HepG2 (cell line): Measurements from ENCODE around the gene LGI4. TPM values are rescaled to one million over a fixed set of nuclear protein-coding genes. Genes with fewer than 3 reads are reported as not detected.
A peak's percentile ranks its signal among the peaks of the same experiment; 100 is the strongest.

Experiments
- ATAC-seq: fragments of 200-7000 bp; cut with Tn5 transposase; 3 replicates; pipeline ENCODE4 v1.9.1; 2020; ENCODE audit warnings: mild to moderate bottlenecking, moderate library complexity
- BruUV-seq: library from RNA; stranded (reverse); fragments of 400-500 nt; replicated peaks from 2 replicates; lab custom pipeline; 2021; lab: Mats Ljungman, UMichigan
- CTCF ChIA-PET: fragments of 300-600 bp; formaldehyde crosslinking; extraction: SDS; loops from one replicate; lab custom pipeline; 2021; ENCODE audit warnings: low total read pairs, inconsistent platforms, low intra/inter-chr PET ratio; lab: Yijun Ruan, JAX
- POLR2A ChIA-PET: fragments of 350-600 bp; sonication (Branson Sonifier 250); formaldehyde crosslinking; loops from one replicate; lab custom pipeline; 2020; ENCODE audit warnings: antibody characterized with exemption, inconsistent platforms; lab: Yijun Ruan, JAX
- DNase-seq: peaks from one replicate; pipeline ENCODE4 v3.0.0-alpha.2; 2015; ENCODE audit warnings: low spot score
- FAIRE-seq: peaks from 3 replicates; lab custom pipeline; 2011; peaks lifted over from hg19 to GRCh38; lab: Jason Lieb, UNC
- H2AFZ ChIP-seq: one replicate; pipeline ENCODE4 v1.6.1; 2011; ENCODE audit warnings: low read length, inconsistent platforms
- H3K27ac ChIP-seq: fragments of 300-600 bp; 3 replicates; pipeline ENCODE4 v1.8.0; 2011; ENCODE audit warnings: mixed run types, mild to moderate bottlenecking, mixed read lengths, low read length, inconsistent platforms; ENCODE audit not compliant: insufficient read depth; ENCODE audit errors: extremely low read length
- H3K27me3 ChIP-seq, 2 experiments: fragments of 200-600 bp in 1 of 2; 2 replicates in 1 of 2; 3 replicates in 1 of 2; pipeline versions ENCODE4 v1.6.0 to v1.8.0; 2011; ENCODE audit warnings: low read length in 2 of 2, mild to moderate bottlenecking in 2 of 2, moderate library complexity in 2 of 2, inconsistent platforms in 1 of 2; ENCODE audit not compliant: insufficient read depth in 2 of 2, control insufficient read depth in 1 of 2
- H3K36me3 ChIP-seq, 2 experiments: fragments of 200-600 bp in 1 of 2; replicated peaks in 1 of 2; 2 replicates in 1 of 2; 3 replicates in 1 of 2; pipeline versions ENCODE4 v1.5.1 to v1.8.0; 2011; ENCODE audit warnings: low read length in 2 of 2, inconsistent platforms in 1 of 2; ENCODE audit not compliant: insufficient read depth in 2 of 2, control insufficient read depth in 1 of 2
- H3K4me1 ChIP-seq: 2 replicates; pipeline ENCODE4 v1.5.1; 2012; ENCODE audit warnings: low read length, inconsistent platforms; ENCODE audit not compliant: insufficient read depth
- H3K4me2 ChIP-seq: 2 replicates; pipeline ENCODE4 v1.6.0; 2011; ENCODE audit warnings: low read depth, low read length, inconsistent platforms
- H3K4me3 ChIP-seq, 3 experiments: fragments of 200-600 bp in 1 of 3; sonication (generic), shearing (Covaris generic) in 1 of 3; replicated peaks in 1 of 3; 2 replicates each; pipeline ENCODE4 v1.5.1; 2011 to 2016; ENCODE audit warnings: low read length in 3 of 3, inconsistent platforms in 2 of 3, low read depth in 2 of 3, mild to moderate bottlenecking in 2 of 3, control low read depth in 1 of 3, mixed read lengths in 1 of 3; ENCODE audit not compliant: insufficient read depth in 1 of 3
- H3K79me2 ChIP-seq: one replicate; pipeline ENCODE4 v1.6.1; 2011; ENCODE audit warnings: low read length, inconsistent platforms; ENCODE audit not compliant: insufficient read depth
- H3K9ac ChIP-seq: 2 replicates; pipeline ENCODE4 v1.6.0; 2011; ENCODE audit warnings: mild to moderate bottlenecking, low read depth, low read length, inconsistent platforms; ENCODE audit not compliant: insufficient read depth
- H3K9me3 ChIP-seq: 2 replicates; pipeline ENCODE4 v1.5.1; 2012; ENCODE audit warnings: mild to moderate bottlenecking, low read length
- H4K20me1 ChIP-seq: 2 replicates; pipeline ENCODE4 v1.6.0; 2011; ENCODE audit warnings: inconsistent platforms, mild to moderate bottlenecking, low read length, moderate library complexity; ENCODE audit not compliant: insufficient read depth
- FOXP4 ChIP-seq: sonication (generic); formaldehyde crosslinking; IDR thresholded peaks from 2 replicates; pipeline ENCODE4 v1.4.0; 2020; ENCODE audit warnings: missing genetic modification reagents
- HDAC2 ChIP-seq: sonication (generic); formaldehyde crosslinking; IDR thresholded peaks from 2 replicates; pipeline ENCODE4 v1.4.0; 2020; ENCODE audit warnings: missing genetic modification reagents
- JDP2 ChIP-seq: sonication (generic); formaldehyde crosslinking; IDR thresholded peaks from 2 replicates; pipeline ENCODE4 v1.8.1; 2022; ENCODE audit warnings: missing genetic modification reagents, borderline replicate concordance
- KDM4B ChIP-seq: sonication (generic); formaldehyde crosslinking; IDR thresholded peaks from 2 replicates; pipeline ENCODE4 v1.4.0; 2020; ENCODE audit warnings: missing genetic modification reagents
- MIER2 ChIP-seq: IDR thresholded peaks from 2 replicates; pipeline ENCODE4 v1.6.1; 2016; ENCODE audit warnings: missing biosample characterization, missing genetic modification reagents
- NCOA1 ChIP-seq: sonication (generic); formaldehyde crosslinking; IDR thresholded peaks from 2 replicates; pipeline ENCODE4 v1.9.0; 2021; ENCODE audit warnings: missing genetic modification reagents
- NFYB ChIP-seq: sonication (generic); formaldehyde crosslinking; IDR thresholded peaks from 2 replicates; pipeline ENCODE4 v1.4.0; 2020; ENCODE audit warnings: missing genetic modification reagents
- NKX3-1 ChIP-seq: sonication (generic); formaldehyde crosslinking; IDR thresholded peaks from 2 replicates; pipeline ENCODE4 v1.5.0; 2020; ENCODE audit warnings: missing genetic modification reagents
- PHF5A ChIP-seq: IDR thresholded peaks from one replicate; pipeline ENCODE4 v1.6.1; 2018; ENCODE audit warnings: low read depth, missing genetic modification reagents; ENCODE audit not compliant: unreplicated experiment
- PRPF4 ChIP-seq: fragments of 200-400 bp; formaldehyde crosslinking; IDR thresholded peaks from 2 replicates; pipeline ENCODE4 v1.6.1; 2016; ENCODE audit warnings: low read length, low read depth; ENCODE audit not compliant: poor library complexity, severe bottlenecking
- TERF1 ChIP-seq: sonication (generic); formaldehyde crosslinking; IDR thresholded peaks from 2 replicates; pipeline ENCODE4 v1.8.0; 2022; ENCODE audit warnings: mild to moderate bottlenecking, missing genetic modification reagents, moderate library complexity
- ZBTB1 ChIP-seq: sonication (generic); formaldehyde crosslinking; IDR thresholded peaks from 2 replicates; pipeline ENCODE4 v1.4.0; 2020; ENCODE audit warnings: missing genetic modification reagents, borderline replicate concordance
- ZNF510 ChIP-seq: sonication (generic); formaldehyde crosslinking; IDR thresholded peaks from 2 replicates; pipeline ENCODE4 v1.4.0; 2020; ENCODE audit warnings: low read depth, mild to moderate bottlenecking, missing genetic modification reagents
- ZNF512 ChIP-seq: sonication (generic); formaldehyde crosslinking; IDR thresholded peaks from 2 replicates; pipeline ENCODE4 v1.4.0; 2020; ENCODE audit warnings: mild to moderate bottlenecking, missing genetic modification reagents
- ZNF563 ChIP-seq: sonication (generic); formaldehyde crosslinking; IDR thresholded peaks from 2 replicates; pipeline ENCODE4 v1.8.0; 2022; ENCODE audit warnings: mild to moderate bottlenecking, moderate library complexity, missing genetic modification reagents
- ZNF598 ChIP-seq: sonication (generic); formaldehyde crosslinking; IDR thresholded peaks from 2 replicates; pipeline ENCODE4 v1.5.1; 2020; ENCODE audit warnings: mild to moderate bottlenecking, missing genetic modification reagents, borderline replicate concordance
- ZNF644 ChIP-seq: IDR thresholded peaks from 2 replicates; pipeline ENCODE4 v1.6.1; 2016; ENCODE audit warnings: low read depth
- ZNF691 ChIP-seq: sonication (generic); formaldehyde crosslinking; IDR thresholded peaks from 2 replicates; pipeline ENCODE4 v1.4.0; 2020; ENCODE audit warnings: missing genetic modification reagents, low read depth, mild to moderate bottlenecking, borderline replicate concordance
- ZNF713 ChIP-seq: sonication (generic); formaldehyde crosslinking; IDR thresholded peaks from 2 replicates; pipeline ENCODE4 v1.4.0; 2020; ENCODE audit warnings: mild to moderate bottlenecking, missing genetic modification reagents
- WGBS: methylation state at CpG from one replicate; pipeline ENCODE4 v1.1.6; 2017; ENCODE audit warnings: low lambda C conversion rate; 5-methylcytosine and 5-hydroxymethylcytosine counted together
- in situ Hi-C: cut with HindIII; loops from 2 replicates; pipeline ENCODE4 v1.10.0; 2017; ENCODE audit warnings: low pct_unique_long_range_greater_than_20kb; ENCODE audit not compliant: extremely low pct_ligation_motif_present
- intact Hi-C: fragments of 100-400 bp; cut with micrococcal nuclease; formaldehyde crosslinking; loops from one replicate; pipeline ENCODE4 v1.10.0; 2022; ENCODE audit not compliant: unreplicated experiment
- polyA plus RNA-seq, 8 experiments: library from polyadenylated mRNA; depleted of rRNA in 3 of 8; stranded (reverse) in 7 of 8; unstranded in 1 of 8; fragments of >200 nt; fragmentation: Illumina TruSeq in 4 of 8; extraction: Trizol in 4 of 8; gene quantifications; 2 replicates each; pipeline versions ENCODE4 v1.2.1 to v1.2.3, GENCODE V29; 2011 to 2016; ENCODE audit warnings: low read depth in 4 of 8, missing spikeins in 1 of 8, mixed read lengths in 1 of 8; ENCODE audit not compliant: insufficient read depth in 1 of 8
- total RNA-seq, 5 experiments: library from RNA; depleted of rRNA; stranded (reverse); fragments of >200 nt; fragmentation: Illumina TruSeq; extraction: Trizol; gene quantifications; 2 replicates each; pipeline ENCODE4 v1.2.3, GENCODE V29; 2016; ENCODE audit warnings: low read depth in 1 of 5

Gene LGI4
- total and polyA plus RNA-seq, 2 of the 13 experiments (the other 11 are each of a cell fraction or from before 2014, with no cell fraction given): 2.8 TPM; not detected in 1

GRCh38 chr19:35077411-35078223 is 57.2 kb downstream of the LGI4 start (continued):
- TF ChIP-seq ZNF691 (no peak), FOXP4 (CRISPR knock-in tag) (no peak)

GRCh38 chr19:35076657-35077056 is 58.2 kb downstream of the LGI4 start:
- no peaks in the 10 kb centered on the region for H4K20me1 ChIP-seq
- no peak overlapping the region for H3K9ac ChIP-seq
- FAIRE-seq (no peak), ATAC-seq (peak; percentile 13; the same call in 2 of the 3 replicates), DNase-seq (no peak)
- in situ Hi-C loops (no loop called here), intact Hi-C loops (no loop called here)
- no peak overlapping the region for H3K4me3 ChIP-seq
- no peak overlapping the region for H2AFZ ChIP-seq
- no peaks in the 10 kb centered on the region for H3K9me3 ChIP-seq
- POLR2A ChIA-PET: no interaction called here
- H3K27me3 ChIP-seq: peaks cover 16 to 70% of the 10 kb centered on the region in 2 experiments
- H3K36me3 ChIP-seq: no peaks in the 10 kb centered on the region
- H3K4me1 ChIP-seq: no peaks in the 10 kb centered on the region
- H3K79me2 ChIP-seq: no peaks in the 10 kb centered on the region
- 30% methylated on average over 7 of the region's 8 CpGs for WGBS
- no peak overlapping the region for H3K27ac ChIP-seq
- BruUV-seq: no TSS peak
- CTCF ChIA-PET: no interaction called here
- no peak overlapping the region for H3K4me2 ChIP-seq
- TF ChIP-seq HDAC2 (no peak), TERF1 (CRISPR knock-in tag) (no peak), ZNF563 (CRISPR knock-in tag) (no peak), ZNF510 (no peak), PRPF4 (no peak), PHF5A (CRISPR knock-in tag) (no peak), KDM4B (CRISPR knock-in tag) (no peak), MIER2 (CRISPR knock-in tag) (no peak), NFYB (CRISPR knock-in tag) (no peak), ZNF598 (CRISPR knock-in tag) (no peak), ZNF512 (no peak), NKX3-1 (no peak), JDP2 (CRISPR knock-in tag) (no peak), ZBTB1 (CRISPR knock-in tag) (no peak), ZNF644 (CRISPR knock-in tag) (no peak), ZNF713 (CRISPR knock-in tag) (no peak), NCOA1 (CRISPR knock-in tag) (no peak)
